Stomach (tissue), 9 donors: ENCODE results near the gene COL5A1. TPM values are rescaled to one million over a fixed set of nuclear protein-coding genes. Genes with fewer than 3 reads are reported as not detected.

Source experiments
- DNase-seq, 2 donors: peaks; one replicate each; pipeline versions ENCODE4 v3.0.0 to v3.0.0-alpha.2; 2013 to 2019
- H3K27ac ChIP-seq, 5 donors: fragments of 200-600 bp in 4 of 5; sonication (generic) in 4 of 5; one replicate each; pipeline ENCODE4 v1.5.1; 2013 to 2019; ENCODE audit warnings: mild to moderate bottlenecking in 1 of 5, moderate library complexity in 1 of 5
- H3K27me3 ChIP-seq, 3 donors: fragments of 200-600 bp; sonication (generic); one replicate each; pipeline ENCODE4 v1.5.1; 2017 to 2019; ENCODE audit warnings: mixed run types in 1 of 3
- H3K36me3 ChIP-seq, 4 donors: fragments of 200-600 bp; sonication (generic); 1 replicate in 3 of 4; 2 replicates in 1 of 4; pipeline ENCODE4 v1.5.1; 2016 to 2019
- H3K4me1 ChIP-seq, 4 donors: fragments of 200-600 bp; sonication (generic); one replicate each; pipeline ENCODE4 v1.5.1; 2016 to 2019
- H3K4me3 ChIP-seq, 4 donors: fragments of 200-600 bp; sonication (generic) in 3 of 4; one replicate each; pipeline ENCODE4 v1.5.1; 2016 to 2019; ENCODE audit warnings: mild to moderate bottlenecking in 1 of 4
- H3K9me3 ChIP-seq, 4 donors: fragments of 200-600 bp; sonication (generic); one replicate each; pipeline ENCODE4 v1.5.1; 2016 to 2019
- EP300 ChIP-seq: sonication (generic); formaldehyde crosslinking; IDR thresholded peaks from one replicate; pipeline ENCODE4 v1.6.1; 2017; ENCODE audit warnings: antibody characterized with exemption
- POLR2A ChIP-seq, 4 donors: fragments of 450-650 bp; IDR thresholded peaks; one replicate each; pipeline ENCODE4 v1.6.1; 2016; ENCODE audit warnings: antibody characterized with exemption in 4 of 4, control low read depth in 2 of 4, mild to moderate bottlenecking in 1 of 4, moderate library complexity in 1 of 4
- POLR2AphosphoS5 ChIP-seq, 3 donors: sonication (generic); formaldehyde crosslinking; IDR thresholded peaks; one replicate each; pipeline ENCODE4 v1.6.1; 2016; ENCODE audit warnings: antibody characterized with exemption in 3 of 3
- WGBS, 5 donors: extraction: QIAGEN DNeasy Blood & Tissue Kit in 3 of 5; methylation state at CpG; one replicate each; pipeline versions ENCODE4 v1.1.5 to v1.1.7; 2013 to 2018; 5-methylcytosine and 5-hydroxymethylcytosine counted together
- intact Hi-C: fragments of 100-400 bp; cut with DNase I; formaldehyde crosslinking; loops from one replicate; pipeline ENCODE4 v1.15.1; 2023; ENCODE audit warnings: low total_unique reads
- polyA plus RNA-seq, 3 donors: library from polyadenylated mRNA; stranded (reverse); fragments of 200-250 nt; gene quantifications; one replicate each; pipeline ENCODE4 v1.2.3, GENCODE V29; 2013
- total RNA-seq, 5 donors: library from RNA; depleted of rRNA; stranded (reverse); fragments of >200 nt; gene quantifications; one replicate each; pipeline versions ENCODE4 v1.1.0 to v1.2.3, GENCODE V29; 2014 to 2016
- TF ChIP-seq, protein P1 (sequence below), 7 experiments: fragments of 450-650 bp in 4 of 7; fragments of 200-600 bp in 3 of 7; sonication (generic) in 3 of 7; IDR thresholded peaks; one replicate each; pipeline ENCODE4 v1.5.1; 2016 to 2019; ENCODE audit warnings: antibody characterized with exemption in 7 of 7, control low read depth in 2 of 7, mild to moderate bottlenecking in 1 of 7
- donor health status: healthy with polysubstance abuse.
- donor health status: Bipolar disorder and iron deficiency.
- donor health status: healthy.

The COL5A1 gene
- total and polyA plus RNA-seq, 8 donors, result 7.3 to 205 (median 26.4) TPM

DNA sequence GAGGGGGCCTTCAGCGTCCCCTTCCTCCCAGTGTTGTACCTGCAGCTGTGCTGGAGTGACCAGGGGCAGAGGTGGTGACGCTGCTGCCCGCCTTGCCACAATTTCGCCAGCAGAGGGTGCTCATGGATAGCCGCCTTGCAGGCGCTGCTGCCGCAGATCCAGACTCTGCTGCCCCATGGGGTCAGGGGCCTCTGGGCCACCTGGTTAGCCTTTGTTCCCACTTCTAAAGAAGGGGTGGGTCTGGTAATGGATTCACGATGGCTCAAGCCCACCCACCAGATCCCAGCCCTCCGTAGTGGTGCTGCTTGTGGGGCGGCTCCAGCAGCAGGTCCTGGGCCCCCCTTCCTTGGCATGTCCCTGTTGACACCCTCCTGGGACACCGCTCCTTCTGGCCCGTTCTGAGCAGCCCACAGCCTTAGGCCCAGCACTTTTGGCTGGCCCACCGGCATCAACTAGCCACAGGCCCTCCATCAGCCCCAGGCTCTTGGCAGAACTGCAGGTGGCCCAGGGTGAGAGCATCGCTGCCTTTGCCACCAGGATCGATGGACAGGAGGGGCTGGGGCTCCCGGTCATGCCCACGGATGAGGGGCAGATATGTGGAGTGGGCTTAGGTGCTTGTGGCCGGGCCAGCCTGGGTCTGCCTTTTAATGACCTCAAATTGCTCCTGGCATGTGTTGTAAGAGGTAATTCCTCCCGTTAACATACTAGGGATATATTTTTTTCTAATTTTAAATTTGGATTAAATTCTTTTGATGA, 57.2 kb downstream of the COL5A1 start:
- peaks cover 7 to 31% (median 17%) of the 10 kb centered on the region in 4 donors for H3K4me1 ChIP-seq
- peak; percentile 63 to 86 for DNase-seq
- intact Hi-C loops, result loop anchor here (5.0 kb wide), 1 partner anchor 39 kb away; no protein-coding TSS in a partner anchor
- peak overlapping the region in 2 of 5 donors; percentile 30 to 52 for H3K27ac ChIP-seq
- peaks cover 0 to 5% (median 0%) of the 10 kb centered on the region in 3 donors for H3K27me3 ChIP-seq
- TF ChIP-seq, protein P1, sequence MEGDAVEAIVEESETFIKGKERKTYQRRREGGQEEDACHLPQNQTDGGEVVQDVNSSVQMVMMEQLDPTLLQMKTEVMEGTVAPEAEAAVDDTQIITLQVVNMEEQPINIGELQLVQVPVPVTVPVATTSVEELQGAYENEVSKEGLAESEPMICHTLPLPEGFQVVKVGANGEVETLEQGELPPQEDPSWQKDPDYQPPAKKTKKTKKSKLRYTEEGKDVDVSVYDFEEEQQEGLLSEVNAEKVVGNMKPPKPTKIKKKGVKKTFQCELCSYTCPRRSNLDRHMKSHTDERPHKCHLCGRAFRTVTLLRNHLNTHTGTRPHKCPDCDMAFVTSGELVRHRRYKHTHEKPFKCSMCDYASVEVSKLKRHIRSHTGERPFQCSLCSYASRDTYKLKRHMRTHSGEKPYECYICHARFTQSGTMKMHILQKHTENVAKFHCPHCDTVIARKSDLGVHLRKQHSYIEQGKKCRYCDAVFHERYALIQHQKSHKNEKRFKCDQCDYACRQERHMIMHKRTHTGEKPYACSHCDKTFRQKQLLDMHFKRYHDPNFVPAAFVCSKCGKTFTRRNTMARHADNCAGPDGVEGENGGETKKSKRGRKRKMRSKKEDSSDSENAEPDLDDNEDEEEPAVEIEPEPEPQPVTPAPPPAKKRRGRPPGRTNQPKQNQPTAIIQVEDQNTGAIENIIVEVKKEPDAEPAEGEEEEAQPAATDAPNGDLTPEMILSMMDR (IDR thresholded peaks at IDR 0.05), result peak in 5 of 7 experiments; percentile 52 to 89 (median 84)
- TF ChIP-seq POLR2AphosphoS5 (IDR thresholded peaks at IDR 0.05), result no peak
- H3K4me3 ChIP-seq, result no peak overlapping the region
- peaks cover 10 to 26% (median 20%) of the 10 kb centered on the region in 4 donors for H3K36me3 ChIP-seq
- WGBS, 5 donors, result 33 to 47% (median 43%) methylated on average over 14 to 19 of the region's 19 CpGs
- H3K9me3 ChIP-seq, result no peaks in the 10 kb centered on the region

DNA sequence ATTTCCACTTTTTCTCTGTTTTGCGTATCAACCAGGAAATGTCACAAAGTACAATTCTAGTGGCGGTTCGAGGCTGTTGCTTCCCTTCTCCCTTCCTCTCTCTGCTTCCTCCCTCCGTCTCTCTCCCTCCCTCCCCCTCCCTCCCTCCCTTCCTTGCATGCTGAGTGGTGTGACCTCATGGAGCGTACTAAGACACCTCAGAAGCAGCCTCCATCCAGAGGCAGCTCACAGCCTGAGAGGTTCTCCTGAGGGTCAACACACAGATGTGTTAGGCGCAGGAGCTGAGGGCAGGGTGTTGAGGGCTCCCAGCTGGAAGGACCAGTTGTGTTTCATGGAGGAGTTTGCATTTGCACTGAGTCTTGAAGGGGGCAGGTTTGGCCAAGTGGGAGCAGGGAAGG, 57.7 kb downstream of the COL5A1 start:
- H3K27me3 ChIP-seq, result peaks cover 0 to 5% (median 0%) of the 10 kb centered on the region in 3 donors
- DNase-seq, result no peak
- peaks cover 8 to 37% (median 19%) of the 10 kb centered on the region in 4 donors for H3K4me1 ChIP-seq
- H3K27ac ChIP-seq, result peak overlapping the region in 2 of 5 donors; percentile 44 to 52
- WGBS, 5 donors, result 58 to 71% (median 64%) methylated on average over 6 of the region's 6 CpGs
- no peaks in the 10 kb centered on the region for H3K9me3 ChIP-seq
- peaks cover 10 to 26% (median 20%) of the 10 kb centered on the region in 4 donors for H3K36me3 ChIP-seq
- intact Hi-C loops, result loop anchor here (5.0 kb wide), 1 partner anchor 38 kb away; no protein-coding TSS in a partner anchor
- TF ChIP-seq POLR2A (IDR thresholded peaks at IDR 0.05) (no peak), POLR2AphosphoS5 (IDR thresholded peaks at IDR 0.05) (no peak), EP300 (no peak)
- TF ChIP-seq, protein P1 (IDR thresholded peaks at IDR 0.05), result no peak
- H3K4me3 ChIP-seq, result no peak overlapping the region

DNA sequence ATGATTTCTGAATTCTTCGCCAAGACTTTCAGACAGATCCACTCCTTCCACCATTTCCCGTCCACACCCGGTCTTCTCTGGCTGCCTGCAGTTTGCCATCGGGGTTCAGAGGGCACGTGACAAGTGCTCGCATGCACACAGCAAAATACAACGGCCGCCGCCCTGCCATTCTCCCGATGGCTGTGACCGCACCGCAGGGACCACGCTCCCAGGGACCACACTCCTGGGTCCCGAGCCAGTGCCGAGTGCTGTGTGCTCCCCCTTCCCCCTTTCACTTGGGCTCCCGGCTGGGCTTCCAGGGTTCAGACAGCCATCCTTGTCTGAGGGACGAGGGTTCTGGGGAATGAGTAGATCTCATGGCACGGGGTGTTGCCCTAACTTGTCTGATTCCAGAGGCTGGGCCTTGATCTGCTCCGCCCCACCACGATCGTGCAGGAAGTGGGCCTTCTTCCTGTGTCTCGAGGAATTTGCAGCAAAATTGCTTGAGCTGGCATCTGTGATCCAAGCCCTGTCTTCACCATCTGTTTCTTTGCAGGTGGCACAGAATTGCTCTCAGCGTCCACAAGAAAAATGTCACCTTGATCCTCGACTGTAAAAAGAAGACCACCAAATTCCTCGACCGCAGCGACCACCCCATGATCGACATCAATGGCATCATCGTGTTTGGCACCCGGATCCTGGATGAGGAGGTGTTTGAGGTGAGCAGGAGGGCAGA, 59.2 kb downstream of the COL5A1 start:
- no peak overlapping the region for H3K27ac ChIP-seq
- TF ChIP-seq POLR2AphosphoS5 (IDR thresholded peaks at IDR 0.05) (no peak), EP300 (no peak), POLR2A (IDR thresholded peaks at IDR 0.05) (no peak)
- TF ChIP-seq, protein P1 (IDR thresholded peaks at IDR 0.05), result no peak
- no peaks in the 10 kb centered on the region for H3K27me3 ChIP-seq
- intact Hi-C loops, result no loop called here
- no peak overlapping the region for H3K4me3 ChIP-seq
- H3K36me3 ChIP-seq, result peaks cover 10 to 26% (median 20%) of the 10 kb centered on the region in 4 donors
- peaks cover 8 to 51% (median 27%) of the 10 kb centered on the region in 4 donors for H3K4me1 ChIP-seq
- DNase-seq, result no peak
- no peaks in the 10 kb centered on the region for H3K9me3 ChIP-seq
- 80 to 86% (median 83%) methylated on average over 29 to 30 of the region's 30 CpGs for WGBS, 5 donors

DNA sequence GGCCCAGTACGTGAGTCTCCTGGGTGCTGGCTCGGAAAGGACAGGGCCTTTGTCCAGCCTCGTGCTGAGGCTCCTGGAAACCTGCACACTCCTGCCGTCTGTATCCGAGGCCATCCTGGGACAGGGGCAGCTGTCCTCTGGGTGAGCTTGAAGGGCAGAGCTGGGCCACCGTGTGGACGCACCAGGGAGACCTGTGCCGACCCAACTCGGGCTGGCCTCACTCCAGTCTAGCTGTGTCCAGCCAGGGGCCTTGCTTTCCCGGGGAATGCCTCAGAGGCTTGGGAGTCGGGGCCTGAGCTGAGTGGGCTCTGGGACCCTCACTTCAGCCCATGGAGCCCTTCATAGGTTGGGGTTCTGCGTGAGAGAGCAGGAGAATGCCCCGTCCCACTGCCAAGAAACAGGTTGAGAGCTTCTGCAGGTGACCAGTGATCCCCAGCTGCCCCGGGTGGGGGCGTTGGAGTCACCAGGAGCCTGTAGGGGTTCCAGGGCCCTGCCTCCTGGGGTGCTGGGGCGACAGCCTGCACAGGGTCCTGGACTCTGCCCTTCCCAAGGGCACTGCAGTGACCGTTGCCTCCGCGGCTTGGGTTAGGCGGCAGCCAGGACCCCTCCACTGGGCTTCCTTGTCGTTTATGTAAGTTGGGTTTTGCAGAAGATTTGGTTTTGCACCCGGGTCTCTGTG, 60.1 kb downstream of the COL5A1 start:
- Histone ChIP-seq H3K27ac (peak overlapping the region in 1 of 5 donors; percentile 93), H3K4me1 (peaks cover 15 to 60% (median 36%) of the 10 kb centered on the region in 4 donors), H3K36me3 (peaks cover 10 to 26% (median 20%) of the 10 kb centered on the region in 4 donors), H3K9me3 (no peaks in the 10 kb centered on the region), H3K27me3 (no peaks in the 10 kb centered on the region), H3K4me3 (no peak overlapping the region)
- TF ChIP-seq POLR2A (IDR thresholded peaks at IDR 0.05), result no peak
- TF ChIP-seq, protein P1 (IDR thresholded peaks at IDR 0.05), result no peak
- no peak for TF ChIP-seq POLR2AphosphoS5 (IDR thresholded peaks at IDR 0.05)
- no peak for TF ChIP-seq EP300
- 84 to 87% (median 86%) methylated on average over 15 to 22 of the region's 22 CpGs for WGBS, 5 donors
- no peak for DNase-seq
- intact Hi-C loops, result no loop called here
